Peyer's patch (tissue), 4 donors: ENCODE data around the gene BCL2L12. TPM values are rescaled to one million over a fixed set of nuclear protein-coding genes. Genes with fewer than 3 reads are reported as not detected.

Experiments used
- DNase-seq, 3 donors: peaks; one replicate each; pipeline ENCODE4 v3.0.0-alpha.2; 2017 to 2019
- H3K27ac ChIP-seq, 4 donors: fragments of 200-600 bp; sonication (generic); one replicate each; pipeline ENCODE4 v1.5.1; 2016 to 2019
- H3K27me3 ChIP-seq, 2 donors: fragments of 200-600 bp; sonication (generic); one replicate each; pipeline ENCODE4 v1.5.1; 2019
- H3K36me3 ChIP-seq, 3 donors: fragments of 200-600 bp; sonication (generic); one replicate each; pipeline ENCODE4 v1.5.1; 2016 to 2019
- H3K4me1 ChIP-seq, 4 donors: fragments of 200-600 bp; sonication (generic); one replicate each; pipeline ENCODE4 v1.5.1; 2016 to 2019
- H3K4me3 ChIP-seq, 4 donors: fragments of 200-600 bp; sonication (generic); 1 replicate in 3 of 4; 2 replicates in 1 of 4; pipeline ENCODE4 v1.5.1; 2016 to 2019; ENCODE audit warnings: mild to moderate bottlenecking in 1 of 4
- H3K9me3 ChIP-seq, 4 donors: fragments of 200-600 bp; sonication (generic); one replicate each; pipeline ENCODE4 v1.5.1; 2016 to 2019; ENCODE audit warnings: mild to moderate bottlenecking in 1 of 4
- CTCF ChIP-seq, 6 experiments: fragments of 450-650 bp in 4 of 6; fragments of 200-600 bp in 2 of 6; sonication (generic) in 1 of 6; IDR thresholded peaks; one replicate each; pipeline ENCODE4 v1.5.1; 2017 to 2019; ENCODE audit warnings: antibody characterized with exemption in 6 of 6, mild to moderate bottlenecking in 3 of 6, moderate library complexity in 1 of 6
- POLR2A ChIP-seq, 2 donors: fragments of 450-650 bp; IDR thresholded peaks; one replicate each; pipeline ENCODE4 v1.5.1; 2017; ENCODE audit warnings: antibody characterized with exemption in 2 of 2, mild to moderate bottlenecking in 2 of 2, moderate library complexity in 2 of 2
- total RNA-seq, 4 donors: library from RNA; depleted of rRNA; stranded (reverse); fragments of >200 nt; gene quantifications; one replicate each; pipeline ENCODE4 v1.1.0, GENCODE V29; 2016

Gene BCL2L12
- total RNA-seq, 4 donors from 2014 or later: 5.3 to 28.9 (median 12.2) TPM

DNA sequence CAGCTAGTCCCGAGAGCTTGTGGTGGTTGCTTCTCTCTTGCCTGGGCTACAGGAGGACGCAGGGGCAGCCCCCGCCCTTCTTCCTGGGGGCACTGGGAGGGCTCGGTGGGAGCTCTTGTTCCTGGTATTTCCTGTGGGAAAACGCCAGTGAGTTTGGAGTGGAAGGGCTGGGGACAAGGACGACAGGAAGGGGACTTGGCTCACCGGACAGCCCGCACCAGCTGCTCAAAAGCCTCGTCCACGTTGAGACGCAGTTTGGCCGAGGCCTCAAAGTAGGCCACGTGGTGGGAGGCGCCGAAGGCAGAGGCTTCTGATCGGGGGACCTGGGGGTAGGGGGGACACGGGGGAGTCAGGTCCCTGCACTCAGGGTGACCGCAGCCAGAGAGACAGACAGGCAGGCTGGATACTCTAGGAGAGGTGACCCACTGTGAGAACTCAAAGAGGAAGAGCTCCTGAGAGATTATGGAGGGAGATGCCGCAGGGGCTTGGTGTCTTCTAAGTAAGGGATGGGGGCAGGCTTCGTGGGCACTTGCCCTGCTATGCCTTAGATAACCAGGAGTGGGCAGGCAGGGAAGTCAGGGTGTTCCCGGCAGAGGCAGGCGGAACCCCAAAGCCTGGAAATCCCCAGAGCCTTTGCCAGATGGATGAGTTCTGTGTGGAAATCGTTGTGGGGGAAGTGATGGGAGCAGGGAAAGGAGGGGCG lies 30.1 kb upstream of the BCL2L12 start:
- H3K9me3 ChIP-seq: no peaks in the 10 kb centered on the region
- no peaks in the 10 kb centered on the region for H3K36me3 ChIP-seq
- TF ChIP-seq POLR2A (IDR thresholded peaks at IDR 0.05) (no peak), CTCF (IDR thresholded peaks at IDR 0.05) (no peak)
- H3K27me3 ChIP-seq: no peaks in the 10 kb centered on the region
- H3K4me1 ChIP-seq: peaks cover 0 to 24% (median 0%) of the 10 kb centered on the region in 4 donors
- no peak for DNase-seq
- H3K27ac ChIP-seq: peak overlapping the region; percentile 4 to 55 (median 10)
- no peak overlapping the region for H3K4me3 ChIP-seq

DNA sequence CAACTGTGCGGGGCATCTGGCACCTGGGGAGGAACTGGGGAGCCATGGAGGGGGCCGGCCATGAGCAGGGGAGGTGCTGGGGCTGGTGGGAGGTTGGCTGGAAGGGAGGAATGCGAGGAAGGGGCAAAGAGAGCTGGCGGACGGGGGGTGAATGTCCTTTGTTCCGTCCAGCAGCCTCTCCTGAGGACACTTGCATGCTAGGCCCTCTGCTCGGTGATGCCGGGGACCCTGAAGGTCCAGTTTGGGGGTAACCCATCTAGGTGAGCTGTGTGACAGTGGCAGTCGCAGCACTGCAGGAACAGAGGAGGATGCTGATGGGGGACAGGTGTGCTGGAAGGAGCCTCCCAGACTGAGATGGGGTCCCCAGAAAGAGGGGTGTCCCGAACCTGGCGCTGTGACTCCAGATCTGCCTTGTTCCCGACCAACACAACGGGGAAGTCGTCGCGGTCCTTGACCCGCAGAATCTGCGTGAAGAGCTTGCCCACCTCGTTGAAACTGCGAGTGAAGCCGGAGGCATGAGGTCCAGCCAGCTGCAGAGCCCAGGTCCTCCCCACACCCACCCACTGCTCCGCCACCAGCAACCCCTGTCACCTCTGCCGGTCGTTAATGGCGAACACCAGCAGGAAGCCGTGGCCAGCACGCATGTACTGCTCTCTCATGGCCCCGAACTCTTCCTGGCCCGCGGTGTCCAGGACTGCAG lies 29.4 kb upstream of the BCL2L12 start:
- Histone ChIP-seq H3K27me3 (no peaks in the 10 kb centered on the region), H3K4me1 (peaks cover 0 to 19% (median 0%) of the 10 kb centered on the region in 4 donors), H3K4me3 (peak overlapping the region in 1 of 4 donors; percentile 6), H3K27ac (peak overlapping the region in 3 of 4 donors; percentile 4 to 55 (median 4)), H3K9me3 (no peaks in the 10 kb centered on the region), H3K36me3 (no peaks in the 10 kb centered on the region)
- TF ChIP-seq CTCF (IDR thresholded peaks at IDR 0.05) (no peak), POLR2A (IDR thresholded peaks at IDR 0.05) (no peak)
- no peak for DNase-seq

DNA sequence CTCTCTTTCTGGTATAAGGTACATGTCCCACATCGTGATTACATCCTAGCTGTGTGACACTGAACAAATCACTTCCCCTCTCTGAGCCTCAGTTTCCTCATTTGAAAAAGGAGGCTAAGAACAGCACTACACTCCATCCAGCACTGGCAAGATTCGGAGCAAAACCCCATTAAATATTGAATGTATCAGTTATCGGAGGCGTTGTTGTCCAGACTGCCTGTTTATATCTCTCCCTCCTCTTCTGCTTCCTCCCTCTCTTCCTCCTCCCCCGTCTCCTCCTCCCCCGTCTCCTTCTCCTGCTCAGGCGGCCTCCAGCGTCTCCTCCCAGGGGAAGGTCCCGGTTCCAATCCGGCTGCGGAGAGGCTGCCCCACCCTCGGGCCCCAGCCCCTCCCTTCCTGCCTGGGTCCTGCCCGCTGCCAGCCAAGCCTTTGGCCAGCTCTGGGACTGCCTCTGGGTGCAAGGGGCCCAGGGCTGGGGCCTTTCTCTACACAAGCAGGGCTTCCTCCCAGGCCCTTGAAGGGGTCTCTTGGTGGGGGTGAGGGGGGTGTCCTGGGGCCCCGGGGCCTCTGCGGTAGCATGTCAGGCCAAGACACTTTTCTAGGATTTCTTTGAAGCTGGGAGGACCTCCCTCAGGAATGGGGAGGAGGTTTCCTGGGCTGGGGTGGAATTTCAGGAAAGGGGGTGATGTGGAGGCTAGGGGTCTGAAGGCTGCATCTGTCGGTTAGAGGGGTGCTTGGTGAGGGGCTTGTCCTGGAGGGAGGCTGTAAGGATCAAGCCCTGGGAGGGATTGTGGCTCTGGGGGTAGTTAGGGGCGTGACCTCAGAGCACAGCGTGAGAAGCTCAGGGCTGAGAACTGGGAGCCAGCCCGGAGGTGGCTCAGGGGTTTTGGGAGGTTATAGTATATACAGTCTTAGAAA lies 27.7 kb upstream of the BCL2L12 start:
- Histone ChIP-seq H3K4me1 (peaks cover 0 to 24% (median 0%) of the 10 kb centered on the region in 4 donors), H3K4me3 (peak overlapping the region; percentile 1 to 87 (median 44))

DNA sequence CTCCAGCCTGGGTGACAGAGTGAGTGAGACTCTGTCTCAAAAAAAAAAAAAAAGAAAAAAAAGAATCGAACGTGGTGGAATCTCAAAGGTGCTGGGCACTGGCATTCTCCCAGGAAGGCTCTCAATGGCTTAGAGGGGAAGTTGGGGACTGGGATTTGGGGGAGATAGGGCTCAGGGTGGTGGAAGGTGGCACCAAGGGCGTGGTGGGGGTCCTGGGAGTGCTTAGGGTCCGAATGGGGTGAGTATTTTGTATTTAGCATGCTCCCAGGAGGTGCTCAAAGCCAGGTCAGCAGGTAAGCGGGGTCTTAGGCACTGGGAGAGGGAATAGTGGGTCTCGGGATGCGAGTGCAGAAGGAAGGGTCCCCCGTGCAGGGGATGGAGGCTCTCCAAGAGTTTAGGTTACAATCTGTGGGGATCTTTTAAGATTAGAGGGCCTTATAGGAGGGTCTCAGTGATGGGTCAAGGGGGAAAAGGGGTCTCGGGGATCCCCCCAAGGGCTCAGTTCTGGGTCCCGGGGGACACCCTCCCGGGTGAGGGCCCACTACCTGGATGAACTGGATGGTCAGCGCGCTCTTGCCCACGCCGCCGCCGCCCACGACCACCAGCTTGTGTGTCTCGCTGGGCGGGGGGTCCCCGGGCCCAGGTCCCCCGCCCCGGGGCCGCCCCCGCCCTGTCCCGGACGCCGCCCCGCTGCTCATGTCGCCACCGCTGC lies 26.2 kb upstream of the BCL2L12 start:
- Histone ChIP-seq H3K4me1 (peaks cover 0 to 36% (median 0%) of the 10 kb centered on the region in 4 donors), H3K4me3 (peak overlapping the region; percentile 66 to 87 (median 76)), H3K9me3 (no peaks in the 10 kb centered on the region), H3K27ac (peak overlapping the region; percentile 85 to 98 (median 96)), H3K36me3 (no peaks in the 10 kb centered on the region), H3K27me3 (no peaks in the 10 kb centered on the region)
- TF ChIP-seq CTCF (IDR thresholded peaks at IDR 0.05) (no peak), POLR2A (IDR thresholded peaks at IDR 0.05) (peak; percentile 22 to 38)
- no peak for DNase-seq

More for the DNA sequence above, 27.7 kb upstream of the BCL2L12 start:
- Histone ChIP-seq H3K36me3 (no peaks in the 10 kb centered on the region), H3K27me3 (no peaks in the 10 kb centered on the region), H3K9me3 (no peaks in the 10 kb centered on the region), H3K27ac (peak overlapping the region; percentile 61 to 98 (median 96))
- peak in 2 of 3 donors; percentile 90 to 92 for DNase-seq
- TF ChIP-seq POLR2A (IDR thresholded peaks at IDR 0.05) (peak in 1 of 2 donors; percentile 76), CTCF (IDR thresholded peaks at IDR 0.05) (no peak)
